Retinal pigment epithelial cell (primary cell): ENCODE measurements around the gene STXBP6.

Source experiments
- DNase-seq: peaks from one replicate; pipeline ENCODE4 v3.0.0-alpha.2; 2010; ENCODE audit warnings: low read depth
- H3K4me3 ChIP-seq: 2 replicates; pipeline ENCODE4 v1.5.1; 2011; ENCODE audit warnings: mild to moderate bottlenecking, low read length, control low read depth, moderate library complexity
- TF ChIP-seq, protein P1 (sequence below): conservative IDR thresholded peaks from 2 replicates; pipeline ENCODE4 v1.5.1; 2011; ENCODE audit warnings: low read depth, low read length, control low read depth, inconsistent platforms

The STXBP6 gene

DNA sequence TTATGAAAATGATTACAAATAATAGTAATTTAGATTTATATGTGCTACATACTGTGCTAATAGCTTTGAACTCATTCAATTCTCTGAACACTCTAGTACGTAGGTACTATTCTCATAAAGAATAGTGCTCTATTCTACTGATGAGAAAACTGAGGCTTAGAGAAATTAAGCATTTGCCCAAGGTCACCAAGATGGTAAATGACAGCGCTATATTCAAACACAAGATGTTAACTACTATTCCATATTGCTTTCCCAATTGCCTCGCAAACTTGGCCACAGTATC is 233.1 kb downstream of the STXBP6 start:
- no peak for DNase-seq
- TF ChIP-seq, protein P1, sequence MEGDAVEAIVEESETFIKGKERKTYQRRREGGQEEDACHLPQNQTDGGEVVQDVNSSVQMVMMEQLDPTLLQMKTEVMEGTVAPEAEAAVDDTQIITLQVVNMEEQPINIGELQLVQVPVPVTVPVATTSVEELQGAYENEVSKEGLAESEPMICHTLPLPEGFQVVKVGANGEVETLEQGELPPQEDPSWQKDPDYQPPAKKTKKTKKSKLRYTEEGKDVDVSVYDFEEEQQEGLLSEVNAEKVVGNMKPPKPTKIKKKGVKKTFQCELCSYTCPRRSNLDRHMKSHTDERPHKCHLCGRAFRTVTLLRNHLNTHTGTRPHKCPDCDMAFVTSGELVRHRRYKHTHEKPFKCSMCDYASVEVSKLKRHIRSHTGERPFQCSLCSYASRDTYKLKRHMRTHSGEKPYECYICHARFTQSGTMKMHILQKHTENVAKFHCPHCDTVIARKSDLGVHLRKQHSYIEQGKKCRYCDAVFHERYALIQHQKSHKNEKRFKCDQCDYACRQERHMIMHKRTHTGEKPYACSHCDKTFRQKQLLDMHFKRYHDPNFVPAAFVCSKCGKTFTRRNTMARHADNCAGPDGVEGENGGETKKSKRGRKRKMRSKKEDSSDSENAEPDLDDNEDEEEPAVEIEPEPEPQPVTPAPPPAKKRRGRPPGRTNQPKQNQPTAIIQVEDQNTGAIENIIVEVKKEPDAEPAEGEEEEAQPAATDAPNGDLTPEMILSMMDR: no peak
- H3K4me3 ChIP-seq: no peak overlapping the region

DNA sequence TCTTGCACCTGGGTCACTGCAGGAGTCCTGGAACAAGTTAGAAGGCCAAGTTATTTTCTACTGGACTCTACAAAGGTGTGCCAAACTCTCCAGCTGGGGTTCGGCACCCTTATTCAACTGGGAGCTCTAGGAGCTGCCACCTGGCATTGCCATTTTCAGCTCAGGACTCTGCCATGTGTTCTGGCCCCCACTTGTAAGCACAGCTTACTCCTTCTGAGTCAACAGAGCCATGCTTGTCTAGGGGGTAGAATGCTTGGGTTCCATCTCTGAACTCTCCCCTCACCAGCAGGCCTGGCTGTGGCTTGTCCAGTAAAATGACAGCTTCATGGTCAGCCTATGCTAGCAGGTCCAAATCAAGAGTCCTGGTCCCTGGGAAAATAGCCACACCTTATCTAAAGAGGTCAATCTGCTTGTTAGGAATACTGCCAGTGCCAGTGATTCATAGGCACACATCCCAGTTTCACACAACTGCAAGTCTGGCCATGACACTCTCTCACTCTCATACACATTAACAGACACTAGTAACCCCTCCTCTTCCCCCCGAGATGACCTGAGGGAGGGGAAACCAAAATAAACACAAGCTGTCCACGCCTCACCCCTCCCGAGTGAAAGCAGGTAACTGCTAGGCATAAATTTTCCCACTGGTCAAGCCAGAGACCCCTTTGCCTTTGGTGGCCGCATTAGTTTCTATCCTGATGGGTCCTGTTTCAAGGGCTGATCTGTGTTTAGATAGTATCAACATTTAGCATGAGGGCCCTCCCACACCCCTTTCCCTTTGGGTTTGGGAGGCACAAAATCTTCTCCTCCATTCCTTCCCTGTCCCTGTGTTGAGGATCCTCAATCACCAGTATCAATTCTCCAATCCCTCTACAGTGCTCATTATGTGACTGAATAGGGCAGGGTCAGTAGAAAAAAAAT is 233.7 kb downstream of the STXBP6 start:
- H3K4me3 ChIP-seq: no peak overlapping the region
- TF ChIP-seq, protein P1: no peak
- DNase-seq: no peak

DNA sequence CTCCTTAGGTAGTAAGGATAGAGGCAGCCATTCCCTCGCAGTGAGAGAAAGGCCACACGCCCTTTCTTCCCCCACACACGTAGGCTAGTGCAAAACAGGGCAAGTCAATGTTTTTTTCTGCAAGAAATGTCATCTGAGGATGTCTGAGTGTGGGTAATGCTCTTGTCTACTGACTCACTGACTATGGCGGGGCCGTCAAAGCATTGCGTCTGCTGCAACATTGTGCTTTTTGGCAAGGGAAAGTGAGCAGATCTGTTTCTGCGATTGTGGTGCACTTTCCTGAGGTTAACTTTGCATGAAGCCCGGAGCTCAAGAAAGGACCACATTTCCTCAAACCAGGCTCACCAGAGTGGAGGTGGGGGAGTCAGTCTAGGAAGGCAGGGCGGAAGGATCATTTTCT is 234.4 kb downstream of the STXBP6 start:
- TF ChIP-seq, protein P1: no peak
- no peak for DNase-seq
- no peak overlapping the region for H3K4me3 ChIP-seq

DNA sequence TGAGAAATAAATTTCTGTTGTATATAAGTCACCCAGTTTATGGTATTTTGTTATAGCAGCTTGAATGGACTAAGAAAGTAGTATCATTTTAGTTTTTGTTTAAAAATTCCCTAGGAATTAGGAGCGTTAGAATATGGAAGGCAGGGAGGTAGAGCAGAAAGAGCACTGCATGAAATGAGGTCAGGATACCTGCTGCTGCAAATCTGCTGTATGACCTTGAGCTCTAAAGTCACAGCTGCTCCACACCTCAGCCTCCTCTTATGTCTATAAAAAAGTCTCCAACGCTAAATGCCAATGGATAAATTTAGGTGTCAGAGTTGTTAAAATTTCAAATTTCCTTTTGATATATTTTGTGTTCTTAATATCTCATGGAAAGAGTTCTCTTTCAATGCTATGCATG is 235.0 kb downstream of the STXBP6 start:
- TF ChIP-seq, protein P1: no peak
- no peak for DNase-seq
- H3K4me3 ChIP-seq: no peak overlapping the region

DNA sequence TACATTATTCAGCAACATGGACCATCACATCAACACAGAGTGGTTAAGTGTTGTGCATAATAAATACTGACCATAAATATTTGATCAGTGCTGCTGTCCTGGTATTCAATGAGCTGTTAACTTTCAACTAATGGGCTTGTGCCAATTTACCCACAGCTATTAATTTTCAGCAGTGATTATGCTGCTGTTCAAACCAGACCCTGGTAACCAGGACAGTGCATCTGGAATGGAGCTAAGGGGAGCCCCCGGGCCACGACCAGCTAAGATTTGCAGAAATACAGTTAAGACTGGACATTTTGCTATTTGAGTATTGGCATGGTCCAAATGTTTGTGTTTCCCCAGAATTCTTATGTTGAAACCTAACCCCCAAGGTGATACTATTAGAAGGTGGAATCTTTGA is 235.6 kb downstream of the STXBP6 start:
- no peak overlapping the region for H3K4me3 ChIP-seq
- DNase-seq: no peak
- TF ChIP-seq, protein P1: no peak

DNA sequence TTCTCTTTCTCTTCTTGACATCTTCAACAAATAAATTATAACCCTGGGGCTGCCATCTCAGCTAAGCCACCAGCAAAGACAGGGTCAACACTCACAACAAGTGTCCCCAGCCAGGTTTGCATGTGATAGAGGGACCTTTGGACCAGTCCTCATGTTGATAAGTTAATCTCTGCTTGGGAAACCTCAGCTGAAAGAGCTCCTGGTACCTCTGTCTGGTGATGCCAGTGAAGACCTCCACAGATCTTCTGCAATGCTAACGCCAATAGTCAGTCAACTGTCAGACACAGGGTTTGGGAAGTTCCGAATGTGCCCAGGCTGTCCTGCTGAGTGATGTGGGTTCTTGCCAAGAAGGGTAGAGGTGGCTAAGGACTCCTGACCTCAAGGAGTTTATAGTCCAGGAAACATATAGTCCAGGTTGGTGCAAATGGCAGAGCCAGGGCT is 236.1 kb downstream of the STXBP6 start:
- no peak overlapping the region for H3K4me3 ChIP-seq
- DNase-seq: no peak
- TF ChIP-seq, protein P1: no peak
